ENCODE data around the gene SORBS2.
"Not testable (repeated sequence)": the region's sequence is repeated elsewhere in the genome, so short reads cannot be mapped to it uniquely, and the experiment has no call there.

DNA sequence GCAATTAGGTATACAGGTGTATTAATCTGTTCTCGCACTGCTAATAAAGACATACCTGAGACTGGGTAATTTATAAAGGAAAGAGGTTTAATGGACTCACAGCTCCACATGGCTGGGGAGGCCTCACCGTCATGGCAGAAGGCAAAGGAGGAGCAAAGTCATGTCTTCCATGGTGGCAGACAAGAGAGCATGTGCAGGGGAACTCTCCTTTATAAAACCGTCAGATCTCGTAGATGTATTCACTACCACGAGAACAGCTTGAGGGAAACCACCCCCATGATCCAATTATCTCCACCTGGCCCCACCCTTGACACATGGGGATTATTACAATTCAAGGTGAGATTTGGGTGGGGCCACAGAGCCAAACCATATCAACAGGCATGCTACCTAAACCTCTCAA is 97.5 kb downstream of the SORBS2 start:
- TF ChIP-seq POLR2A (IDR thresholded peaks at IDR 0.05; ENCODE audit: extremely low read depth, insufficient read length); CTCF (IDR thresholded peaks at IDR 0.05; ENCODE audit: low read depth, low read length): not testable (repeated sequence)

Measured in NB4 (cell line).